IPS-20b (cell line): Measurements from ENCODE around the gene KDM3A.

Experiments used
- H3K27ac ChIP-seq: one replicate; pipeline ENCODE4 v1.5.1; 2013; ENCODE audit warnings: low read length
- H3K27me3 ChIP-seq: 2 replicates; pipeline ENCODE4 v1.6.1; 2013; ENCODE audit warnings: mild to moderate bottlenecking, low read length, inconsistent platforms; ENCODE audit not compliant: insufficient read depth
- H3K36me3 ChIP-seq: 2 replicates; pipeline ENCODE4 v1.6.1; 2013; ENCODE audit warnings: low read depth, mild to moderate bottlenecking, inconsistent platforms, low read length, moderate library complexity; ENCODE audit not compliant: insufficient read depth
- H3K4me1 ChIP-seq: 2 replicates; pipeline ENCODE4 v1.6.1; 2013; ENCODE audit warnings: mild to moderate bottlenecking, control low read depth, inconsistent platforms, low read length, moderate library complexity; ENCODE audit not compliant: insufficient read depth
- H3K4me3 ChIP-seq: 2 replicates; pipeline ENCODE4 v1.5.1; 2013; ENCODE audit warnings: mild to moderate bottlenecking, low read length, inconsistent platforms
- H3K9ac ChIP-seq: 2 replicates; pipeline ENCODE4 v1.6.1; 2013; ENCODE audit warnings: low read depth, mild to moderate bottlenecking, inconsistent platforms, low read length, moderate library complexity
- H3K9me3 ChIP-seq: 2 replicates; pipeline ENCODE4 v1.6.1; 2013; ENCODE audit warnings: mild to moderate bottlenecking, low read depth, low read length, inconsistent platforms; ENCODE audit not compliant: insufficient read depth

Gene KDM3A

GRCh38 chr2:86461042-86461743 lies 20.0 kb downstream of the KDM3A start:
- H3K4me3 ChIP-seq, result no peak overlapping the region
- H3K9ac ChIP-seq, result no peak overlapping the region
- H3K27ac ChIP-seq, result no peak overlapping the region
- H3K4me1 ChIP-seq, result no peaks in the 10 kb centered on the region
- peaks cover 90% of the 10 kb centered on the region for H3K36me3 ChIP-seq
- no peaks in the 10 kb centered on the region for H3K27me3 ChIP-seq
- no peaks in the 10 kb centered on the region for H3K9me3 ChIP-seq

GRCh38 chr2:86464652-86465051 lies 23.5 kb downstream of the KDM3A start:
- no peaks in the 10 kb centered on the region for H3K27me3 ChIP-seq
- no peak overlapping the region for H3K4me3 ChIP-seq
- no peaks in the 10 kb centered on the region for H3K9me3 ChIP-seq
- H3K27ac ChIP-seq, result no peak overlapping the region
- H3K4me1 ChIP-seq, result no peaks in the 10 kb centered on the region
- no peak overlapping the region for H3K9ac ChIP-seq
- H3K36me3 ChIP-seq, result peaks cover 92% of the 10 kb centered on the region

GRCh38 chr2:86466306-86466705 lies 25.1 kb downstream of the KDM3A start:
- H3K9ac ChIP-seq, result no peak overlapping the region
- H3K27ac ChIP-seq, result no peak overlapping the region

GRCh38 chr2:86468162-86469033 lies 27.2 kb downstream of the KDM3A start:
- no peaks in the 10 kb centered on the region for H3K9me3 ChIP-seq
- H3K9ac ChIP-seq, result no peak overlapping the region
- no peak overlapping the region for H3K27ac ChIP-seq
- no peaks in the 10 kb centered on the region for H3K4me1 ChIP-seq
- peaks cover 93% of the 10 kb centered on the region for H3K36me3 ChIP-seq
- H3K4me3 ChIP-seq, result no peak overlapping the region
- no peaks in the 10 kb centered on the region for H3K27me3 ChIP-seq

More at GRCh38 chr2:86466306-86466705, 25.1 kb downstream of the KDM3A start:
- Histone ChIP-seq H3K9me3 (no peaks in the 10 kb centered on the region), H3K36me3 (peaks cover 88% of the 10 kb centered on the region), H3K27me3 (no peaks in the 10 kb centered on the region), H3K4me3 (no peak overlapping the region), H3K4me1 (no peaks in the 10 kb centered on the region)

DNA sequence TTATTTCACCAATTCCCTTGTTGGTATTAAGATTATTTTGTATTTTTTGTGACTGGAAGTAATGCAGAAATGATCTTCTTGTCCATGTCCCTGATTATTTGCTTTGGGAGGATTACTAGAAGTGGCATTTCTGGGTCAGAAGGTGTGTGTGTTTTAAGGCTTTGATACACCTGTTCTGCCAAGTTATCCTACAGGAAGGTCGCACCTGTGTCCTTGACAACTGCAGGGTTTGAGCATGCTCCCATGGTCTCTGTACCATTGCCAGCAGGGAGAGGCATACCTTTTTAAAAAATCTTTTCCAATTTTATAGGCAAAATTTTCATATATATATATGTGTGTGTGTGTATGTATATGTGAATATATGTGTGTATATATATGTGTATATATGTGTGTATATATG lies 29.7 kb downstream of the KDM3A start:
- H3K4me1 ChIP-seq, result no peaks in the 10 kb centered on the region
- no peak overlapping the region for H3K4me3 ChIP-seq
- H3K36me3 ChIP-seq, result peaks cover 83% of the 10 kb centered on the region
- no peaks in the 10 kb centered on the region for H3K27me3 ChIP-seq
- no peak overlapping the region for H3K27ac ChIP-seq
- no peaks in the 10 kb centered on the region for H3K9me3 ChIP-seq
- H3K9ac ChIP-seq, result no peak overlapping the region

- H3K27ac ChIP-seq, result no peak overlapping the region
- no peaks in the 10 kb centered on the region for H3K9me3 ChIP-seq
- no peak overlapping the region for H3K9ac ChIP-seq
- H3K36me3 ChIP-seq, result peaks cover 79% of the 10 kb centered on the region
- no peaks in the 10 kb centered on the region for H3K27me3 ChIP-seq
- no peak overlapping the region for H3K4me3 ChIP-seq
- H3K4me1 ChIP-seq, result no peaks in the 10 kb centered on the region
Measured at GRCh38 chr2:86471637-86472036, 30.5 kb downstream of the KDM3A start.

- Histone ChIP-seq H3K9me3 (no peaks in the 10 kb centered on the region), H3K27me3 (no peaks in the 10 kb centered on the region), H3K9ac (no peak overlapping the region), H3K27ac (no peak overlapping the region), H3K4me3 (no peak overlapping the region), H3K4me1 (peaks cover 4% of the 10 kb centered on the region; the same call in 1 of the 2 replicates), H3K36me3 (peaks cover 80% of the 10 kb centered on the region)
Measured at GRCh38 chr2:86476092-86476491, 34.9 kb downstream of the KDM3A start.

- H3K36me3 ChIP-seq, result peaks cover 82% of the 10 kb centered on the region
- no peaks in the 10 kb centered on the region for H3K27me3 ChIP-seq
Measured at GRCh38 chr2:86476918-86477317, 35.7 kb downstream of the KDM3A start.

DNA sequence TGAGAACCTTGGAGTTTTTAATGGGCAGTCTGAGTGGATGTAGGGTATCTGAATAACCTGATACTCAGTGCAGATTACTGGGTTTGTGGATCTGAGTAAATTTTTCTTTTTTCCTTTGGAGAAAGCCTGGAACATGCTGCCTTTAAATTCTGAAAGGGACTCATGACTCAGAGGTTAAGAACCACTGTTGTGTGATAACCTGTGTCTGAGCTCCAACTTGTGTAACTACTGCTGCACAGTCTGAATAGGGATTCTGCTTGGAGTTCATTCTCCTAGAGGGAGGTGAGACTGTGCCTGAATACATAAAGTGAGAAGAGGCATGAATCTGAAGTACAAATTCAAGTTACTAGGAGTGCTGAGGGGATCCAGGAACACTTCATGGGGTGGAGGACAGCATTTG lies 36.2 kb downstream of the KDM3A start:
- no peaks in the 10 kb centered on the region for H3K9me3 ChIP-seq
- peaks cover 4% of the 10 kb centered on the region; the same call in 1 of the 2 replicates for H3K4me1 ChIP-seq
- H3K36me3 ChIP-seq, result peaks cover 82% of the 10 kb centered on the region
- H3K27me3 ChIP-seq, result no peaks in the 10 kb centered on the region
- H3K27ac ChIP-seq, result no peak overlapping the region
- H3K4me3 ChIP-seq, result no peak overlapping the region
- no peak overlapping the region for H3K9ac ChIP-seq

More at GRCh38 chr2:86476918-86477317, 35.7 kb downstream of the KDM3A start:
- H3K4me1 ChIP-seq, result peaks cover 4% of the 10 kb centered on the region; the same call in 1 of the 2 replicates
- H3K9me3 ChIP-seq, result no peaks in the 10 kb centered on the region
- no peak overlapping the region for H3K27ac ChIP-seq
- no peak overlapping the region for H3K4me3 ChIP-seq
- no peak overlapping the region for H3K9ac ChIP-seq

DNA sequence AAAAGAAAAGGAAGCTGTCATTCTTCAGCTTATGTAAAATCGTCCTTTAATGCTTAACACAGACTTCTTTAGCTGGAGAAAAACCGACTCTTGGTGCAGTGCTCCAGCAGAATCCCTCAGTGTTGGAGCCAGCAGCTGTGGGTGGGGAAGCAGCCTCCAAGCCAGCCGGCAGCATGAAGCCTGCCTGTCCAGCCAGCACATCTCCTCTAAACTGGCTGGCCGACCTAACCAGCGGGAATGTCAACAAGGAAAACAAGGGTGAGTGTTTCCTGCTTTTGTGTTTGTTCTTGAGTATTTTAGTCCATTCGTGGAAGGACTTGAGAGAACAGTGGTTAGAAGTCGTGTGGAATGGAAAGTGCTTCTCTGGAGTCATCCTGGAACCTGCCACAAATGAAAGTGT lies 38.9 kb downstream of the KDM3A start:
- Histone ChIP-seq H3K27me3 (no peaks in the 10 kb centered on the region), H3K4me1 (peaks cover 4% of the 10 kb centered on the region; the same call in 1 of the 2 replicates), H3K9ac (no peak overlapping the region), H3K36me3 (peaks cover 91% of the 10 kb centered on the region), H3K27ac (no peak overlapping the region), H3K9me3 (no peaks in the 10 kb centered on the region), H3K4me3 (no peak overlapping the region)

GRCh38 chr2:86482034-86482433 lies 40.9 kb downstream of the KDM3A start:
- Histone ChIP-seq H3K27ac (no peak overlapping the region), H3K9ac (no peak overlapping the region), H3K36me3 (peaks cover 96% of the 10 kb centered on the region), H3K4me3 (no peak overlapping the region), H3K9me3 (no peaks in the 10 kb centered on the region), H3K27me3 (no peaks in the 10 kb centered on the region), H3K4me1 (peaks cover 4% of the 10 kb centered on the region; the same call in 1 of the 2 replicates)

GRCh38 chr2:86484385-86484784 lies 43.2 kb downstream of the KDM3A start:
- Histone ChIP-seq H3K9ac (no peak overlapping the region), H3K4me1 (no peaks in the 10 kb centered on the region), H3K9me3 (no peaks in the 10 kb centered on the region), H3K4me3 (no peak overlapping the region), H3K27me3 (no peaks in the 10 kb centered on the region), H3K36me3 (peaks cover 93% of the 10 kb centered on the region), H3K27ac (no peak overlapping the region)
